ENCODE measurements around the gene FHDC1. TPM values are rescaled to one million over a fixed set of nuclear protein-coding genes. Genes with fewer than 3 reads are reported as not detected.
A peak's percentile ranks its signal among the peaks of the same experiment; 100 is the strongest.

FHDC1 gene
- total RNA-seq, 1 experiment from 2014 or later: 3.8 TPM

GRCh38 chr4:152979731-152980330 lies 43.7 kb downstream of the FHDC1 start:
- DNase-seq (ENCODE audit: extremely low read depth, low read depth): no peak

- no peak for DNase-seq (ENCODE audit: extremely low read depth, low read depth)
Measured at GRCh38 chr4:152981278-152981677, 45.2 kb downstream of the FHDC1 start.

GRCh38 chr4:152981842-152982241 lies 45.7 kb downstream of the FHDC1 start:
- no peak for DNase-seq (ENCODE audit: extremely low read depth, low read depth)

- DNase-seq (ENCODE audit: extremely low read depth, low read depth): no peak
Measured at GRCh38 chr4:152983221-152983620, 47.1 kb downstream of the FHDC1 start.

- DNase-seq (ENCODE audit: extremely low read depth, low read depth): peak; percentile 56
Measured at GRCh38 chr4:152983774-152984411, 47.8 kb downstream of the FHDC1 start.

- DNase-seq (ENCODE audit: extremely low read depth, low read depth): no peak
Measured at GRCh38 chr4:152988721-152989553, 52.8 kb downstream of the FHDC1 start.

GRCh38 chr4:152989554-152989970 lies 53.4 kb downstream of the FHDC1 start:
- DNase-seq (ENCODE audit: extremely low read depth, low read depth): no peak

GRCh38 chr4:152990471-152991131 lies 54.5 kb downstream of the FHDC1 start:
- DNase-seq (ENCODE audit: extremely low read depth, low read depth): peak; percentile 74

GRCh38 chr4:152991398-152991797 lies 55.3 kb downstream of the FHDC1 start:
- DNase-seq (ENCODE audit: extremely low read depth, low read depth): no peak

- DNase-seq (ENCODE audit: extremely low read depth, low read depth): peak; percentile 31
Measured at GRCh38 chr4:152992027-152992426, 55.9 kb downstream of the FHDC1 start.

- no peak for DNase-seq (ENCODE audit: extremely low read depth, low read depth)
Measured at GRCh38 chr4:152992466-152992865, 56.3 kb downstream of the FHDC1 start.

GRCh38 chr4:152994038-152994437 lies 57.9 kb downstream of the FHDC1 start:
- DNase-seq (ENCODE audit: extremely low read depth, low read depth): no peak

- no peak for DNase-seq (ENCODE audit: extremely low read depth, low read depth)
Measured at GRCh38 chr4:152996111-152996571, 60.0 kb downstream of the FHDC1 start.

- no peak for DNase-seq (ENCODE audit: extremely low read depth, low read depth)
Measured at GRCh38 chr4:152996672-152997071, 60.5 kb downstream of the FHDC1 start.

- no peak for DNase-seq (ENCODE audit: extremely low read depth, low read depth)
Measured at GRCh38 chr4:152997288-152997687, 61.2 kb downstream of the FHDC1 start.

GRCh38 chr4:152997771-152998487 lies 61.8 kb downstream of the FHDC1 start:
- no peak for DNase-seq (ENCODE audit: extremely low read depth, low read depth)

GRCh38 chr4:152998861-152999260 lies 62.7 kb downstream of the FHDC1 start:
- no peak for DNase-seq (ENCODE audit: extremely low read depth, low read depth)

- peak; percentile 63 for DNase-seq (ENCODE audit: extremely low read depth, low read depth)
Measured at GRCh38 chr4:152999346-153000075, 63.4 kb downstream of the FHDC1 start.

GRCh38 chr4:153000076-153000420 lies 63.9 kb downstream of the FHDC1 start:
- no peak for DNase-seq (ENCODE audit: extremely low read depth, low read depth)

- DNase-seq (ENCODE audit: extremely low read depth, low read depth): no peak
Measured at GRCh38 chr4:153001626-153002025, 65.5 kb downstream of the FHDC1 start.

All from NCI-H460 (cell line).